Stimulated activated CD8-positive, alpha-beta memory T cell treated with anti-CD3 and anti-CD28 coated beads, Interleukin-12 subunit alpha, Interleukin-12 subunit beta, amount 100 ng/mL, for 24 hours (primary cell): Measurements from ENCODE around the gene BCL2L13.

Experiments used
- DNase-seq: peaks from one replicate; pipeline ENCODE4 v3.0.0-alpha.2; 2020; ENCODE audit errors: extremely low read depth

The BCL2L13 gene

DNA sequence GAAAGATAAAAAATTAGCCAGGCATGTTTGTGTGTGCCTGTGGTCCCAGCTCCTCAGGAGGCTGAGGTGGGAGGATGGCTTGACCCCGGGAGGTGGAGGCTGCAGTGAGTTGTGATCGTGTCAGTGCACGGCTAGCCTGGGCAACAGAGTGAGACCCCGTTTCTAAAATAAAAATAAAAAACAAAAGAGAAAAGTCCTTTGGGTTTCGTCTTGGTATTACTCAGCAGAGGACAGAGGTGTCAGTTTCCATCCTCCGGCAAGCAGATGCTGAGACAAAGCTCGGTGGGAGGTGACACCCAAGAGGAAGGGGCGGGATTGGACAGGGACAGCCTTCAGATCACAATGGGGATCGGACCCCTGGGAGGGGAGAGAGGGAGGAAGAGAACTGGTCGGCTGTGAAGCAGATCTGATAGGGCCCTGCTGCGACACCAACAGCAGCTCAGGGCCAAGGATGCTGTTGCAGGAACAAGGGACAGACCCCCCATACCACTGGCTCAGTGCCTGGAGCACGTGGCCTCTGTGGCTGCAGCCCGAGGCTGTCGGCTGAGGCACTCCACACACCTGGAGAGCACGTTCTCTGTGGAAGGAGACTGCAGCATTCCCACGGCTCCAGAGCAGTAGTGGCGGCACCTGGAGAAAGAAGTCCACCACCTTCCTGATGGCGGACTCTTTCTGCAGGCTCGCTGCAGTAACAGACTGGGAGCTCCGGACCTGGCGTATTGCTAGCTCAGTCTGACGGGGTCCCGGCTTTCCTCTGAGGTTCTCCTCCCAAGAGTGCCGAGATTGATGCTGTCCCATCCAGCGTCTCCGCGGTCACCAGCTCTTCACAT lies 140.9 kb downstream of the BCL2L13 start:
- no peak for DNase-seq

DNA sequence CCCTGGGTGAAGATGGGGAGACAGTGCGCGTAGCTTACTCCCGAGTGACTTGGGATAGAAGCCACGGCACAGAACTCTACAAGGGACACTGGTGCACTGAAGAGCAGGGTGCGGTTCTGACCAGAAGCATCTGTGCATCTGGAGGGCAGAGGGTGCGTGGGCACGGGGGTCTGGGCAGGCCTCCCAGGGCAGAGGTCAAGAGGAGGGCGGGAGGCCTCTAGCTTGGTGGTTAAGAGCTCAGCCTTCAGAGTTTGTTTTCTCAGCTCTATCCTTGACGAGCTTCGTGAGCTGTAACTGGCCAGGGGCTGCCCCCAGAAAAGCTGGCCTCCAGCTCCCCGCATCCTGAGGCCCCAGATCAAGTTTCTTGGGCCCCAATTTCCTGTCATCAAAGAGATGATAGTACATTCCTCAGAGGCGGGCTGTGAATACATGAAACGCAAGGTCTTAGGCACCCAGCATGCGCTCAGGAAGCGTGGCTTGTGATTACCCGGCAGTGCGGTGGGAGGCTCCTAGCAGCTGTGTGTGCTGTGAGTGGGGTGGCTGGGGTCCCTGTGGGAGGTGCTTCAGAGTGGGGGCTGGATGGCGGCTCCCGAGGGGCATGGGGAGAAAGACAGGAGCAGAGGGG lies 141.7 kb downstream of the BCL2L13 start:
- DNase-seq, result no peak
